Measurements from ENCODE around the gene PPDPF.

- TF ChIP-seq CTCF (IDR thresholded peaks at IDR 0.05) = no peak
- no peak for TF ChIP-seq EZH2 (IDR thresholded peaks at IDR 0.05; ENCODE audit: borderline replicate concordance, insufficient read depth, low read depth, low read length, poor library complexity, severe bottlenecking)
Observed at GRCh38 chr20:63565021-63565698, 44.6 kb downstream of the PPDPF start.

Data from B cell (primary cell).